ENCODE measurements around the gene FOXP1. TPM values are rescaled to one million over a fixed set of nuclear protein-coding genes. Genes with fewer than 3 reads are reported as not detected.
A peak's percentile ranks its signal among the peaks of the same experiment; 100 is the strongest.

Gene FOXP1
- total RNA-seq, 2 experiments from 2014 or later, result 178 TPM

- Mint-ChIP-seq H3K4me3 (no peak overlapping the region), H3K27ac (no peak overlapping the region), H3K36me3 (peaks cover 10% of the 10 kb centered on the region), H3K9me3 (peaks cover 8% of the 10 kb centered on the region), H3K4me1 (no peaks in the 10 kb centered on the region), H3K27me3 (no peaks in the 10 kb centered on the region)
- ATAC-seq (ENCODE audit: low read depth) (no peak), DNase-seq (no peak)
- POLR2A ChIA-PET, result no interaction called here
Measured at GRCh38 chr3:71601811-71602210, 18.3 kb upstream of the FOXP1 start.

- no peaks in the 10 kb centered on the region for H3K4me1 Mint-ChIP-seq
- H3K36me3 Mint-ChIP-seq, result peaks cover 12% of the 10 kb centered on the region
- H3K27me3 Mint-ChIP-seq, result no peaks in the 10 kb centered on the region
- POLR2A ChIA-PET, result no interaction called here
- DNase-seq (no peak), ATAC-seq (ENCODE audit: low read depth) (no peak)
- H3K27ac Mint-ChIP-seq, result no peak overlapping the region
- peaks cover 5% of the 10 kb centered on the region for H3K9me3 Mint-ChIP-seq
- H3K4me3 Mint-ChIP-seq, result no peak overlapping the region
Measured at GRCh38 chr3:71600646-71601288, 17.2 kb upstream of the FOXP1 start.

DNA sequence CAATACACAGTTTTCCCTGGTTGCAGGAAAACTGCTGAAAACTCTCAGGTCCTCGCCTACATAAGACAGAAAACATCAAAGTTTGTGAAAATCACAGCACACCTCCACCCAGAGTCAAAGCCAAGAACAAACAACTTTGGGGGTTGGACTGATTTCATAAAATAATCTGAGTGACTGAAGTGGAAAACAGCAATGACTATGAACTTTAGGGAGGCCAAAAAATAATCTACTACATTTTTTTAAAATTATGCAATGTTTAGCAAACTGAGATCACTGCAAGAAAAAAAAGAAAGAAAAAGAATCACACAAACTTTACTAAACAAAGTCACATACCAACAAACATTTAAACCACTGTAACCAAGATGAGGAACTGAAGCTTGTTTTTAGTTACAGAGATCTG, 15.9 kb upstream of the FOXP1 start:
- ATAC-seq (ENCODE audit: low read depth) (no peak), DNase-seq (no peak)

GRCh38 chr3:71598292-71598691, 14.8 kb upstream of the FOXP1 start:
- no peak for DNase-seq
- H3K36me3 Mint-ChIP-seq, result peaks cover 19% of the 10 kb centered on the region
- POLR2A ChIA-PET, result no interaction called here
- H3K4me3 Mint-ChIP-seq, result no peak overlapping the region
- no peak for ATAC-seq (ENCODE audit: low read depth)
- peaks cover 5% of the 10 kb centered on the region for H3K9me3 Mint-ChIP-seq
- no peaks in the 10 kb centered on the region for H3K27me3 Mint-ChIP-seq
- H3K27ac Mint-ChIP-seq, result no peak overlapping the region
- no peaks in the 10 kb centered on the region for H3K4me1 Mint-ChIP-seq

More for the DNA sequence above, 15.9 kb upstream of the FOXP1 start:
- no peak overlapping the region for H3K27ac Mint-ChIP-seq
- no peak overlapping the region for H3K4me3 Mint-ChIP-seq
- H3K27me3 Mint-ChIP-seq, result no peaks in the 10 kb centered on the region
- peaks cover 18% of the 10 kb centered on the region for H3K36me3 Mint-ChIP-seq
- POLR2A ChIA-PET, result no interaction called here
- peaks cover 5% of the 10 kb centered on the region for H3K9me3 Mint-ChIP-seq
- H3K4me1 Mint-ChIP-seq, result no peaks in the 10 kb centered on the region

DNA sequence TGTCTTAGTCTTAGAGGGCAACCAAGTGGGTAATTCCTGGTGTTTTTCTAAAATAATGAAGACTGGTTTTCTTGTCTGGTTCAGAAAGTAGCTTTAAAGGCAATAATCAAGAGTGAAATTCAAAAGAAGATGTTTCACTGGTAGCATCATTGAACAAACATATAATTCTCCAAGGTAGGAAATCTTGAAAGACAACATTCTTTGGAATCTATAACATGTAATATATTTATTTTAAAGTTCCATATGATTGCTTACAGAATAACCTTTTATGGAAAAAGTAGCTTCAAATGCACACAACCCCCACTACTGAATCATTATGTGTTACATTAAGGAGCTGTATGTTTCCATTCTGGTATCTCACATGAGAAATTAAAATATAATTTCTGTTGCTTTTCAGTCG, 13.8 kb upstream of the FOXP1 start:
- Mint-ChIP-seq H3K36me3 (peaks cover 19% of the 10 kb centered on the region), H3K27me3 (no peaks in the 10 kb centered on the region)

GRCh38 chr3:71593106-71593505, 9.6 kb upstream of the FOXP1 start:
- Mint-ChIP-seq H3K27ac (no peak overlapping the region), H3K9me3 (peaks cover 3% of the 10 kb centered on the region), H3K36me3 (peaks cover 15% of the 10 kb centered on the region), H3K27me3 (no peaks in the 10 kb centered on the region), H3K4me3 (no peak overlapping the region), H3K4me1 (peaks cover 5% of the 10 kb centered on the region)
- POLR2A ChIA-PET, result no interaction called here
- ATAC-seq (ENCODE audit: low read depth) (no peak), DNase-seq (no peak)

More for the DNA sequence above, 13.8 kb upstream of the FOXP1 start:
- no peaks in the 10 kb centered on the region for H3K4me1 Mint-ChIP-seq
- H3K9me3 Mint-ChIP-seq, result peaks cover 5% of the 10 kb centered on the region
- DNase-seq (no peak), ATAC-seq (ENCODE audit: low read depth) (no peak)
- no peak overlapping the region for H3K27ac Mint-ChIP-seq
- POLR2A ChIA-PET, result no interaction called here
- no peak overlapping the region for H3K4me3 Mint-ChIP-seq

DNA sequence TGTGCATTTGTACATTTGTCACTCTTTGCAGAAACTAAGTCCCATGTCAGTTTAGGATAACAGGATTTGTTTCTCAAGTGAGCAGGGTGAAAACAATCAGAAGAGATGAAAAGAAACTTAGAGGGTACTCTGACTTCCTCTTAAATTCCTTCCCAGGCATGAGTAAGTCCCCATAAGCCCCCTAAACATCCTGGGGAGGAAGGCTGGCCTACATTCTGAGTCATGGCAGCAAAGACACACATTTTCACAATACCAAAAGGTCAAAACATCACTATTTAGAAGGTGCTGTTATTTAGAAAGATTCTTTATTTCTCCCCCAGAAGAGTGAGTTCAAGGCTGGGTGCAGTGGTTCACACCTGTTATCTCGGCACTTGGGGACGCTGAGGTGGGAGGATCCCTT, 7.6 kb upstream of the FOXP1 start:
- Mint-ChIP-seq H3K4me1 (peaks cover 9% of the 10 kb centered on the region), H3K27me3 (no peaks in the 10 kb centered on the region), H3K9me3 (peaks cover 2% of the 10 kb centered on the region), H3K36me3 (peaks cover 13% of the 10 kb centered on the region), H3K4me3 (no peak overlapping the region), H3K27ac (no peak overlapping the region)
- DNase-seq (no peak), ATAC-seq (ENCODE audit: low read depth) (no peak)
- POLR2A ChIA-PET, result no interaction called here

- DNase-seq (no peak), ATAC-seq (ENCODE audit: low read depth) (no peak)
- Mint-ChIP-seq H3K27me3 (no peaks in the 10 kb centered on the region), H3K36me3 (peaks cover 3% of the 10 kb centered on the region), H3K4me1 (peaks cover 19% of the 10 kb centered on the region), H3K9me3 (peaks cover 2% of the 10 kb centered on the region), H3K4me3 (no peak overlapping the region), H3K27ac (no peak overlapping the region)
- POLR2A ChIA-PET, result no interaction called here
Measured at GRCh38 chr3:71589132-71589531, 5.6 kb upstream of the FOXP1 start.

GRCh38 chr3:71587958-71588357, 4.4 kb upstream of the FOXP1 start:
- peaks cover 19% of the 10 kb centered on the region for H3K4me1 Mint-ChIP-seq
- H3K27ac Mint-ChIP-seq, result no peak overlapping the region
- peaks cover 3% of the 10 kb centered on the region for H3K36me3 Mint-ChIP-seq
- POLR2A ChIA-PET, result no interaction called here
- H3K27me3 Mint-ChIP-seq, result no peaks in the 10 kb centered on the region
- ATAC-seq (ENCODE audit: low read depth) (no peak), DNase-seq (no peak)
- H3K9me3 Mint-ChIP-seq, result peaks cover 2% of the 10 kb centered on the region
- no peak overlapping the region for H3K4me3 Mint-ChIP-seq

- ATAC-seq (ENCODE audit: low read depth) (no peak), DNase-seq (no peak)
- POLR2A ChIA-PET, result no interaction called here
- H3K27ac Mint-ChIP-seq, result no peak overlapping the region
- H3K4me3 Mint-ChIP-seq, result no peak overlapping the region
- H3K27me3 Mint-ChIP-seq, result no peaks in the 10 kb centered on the region
- H3K36me3 Mint-ChIP-seq, result peaks cover 3% of the 10 kb centered on the region
- peaks cover 19% of the 10 kb centered on the region for H3K4me1 Mint-ChIP-seq
- H3K9me3 Mint-ChIP-seq, result peaks cover 2% of the 10 kb centered on the region
Measured at GRCh38 chr3:71586810-71587242, 3.3 kb upstream of the FOXP1 start.

DNA sequence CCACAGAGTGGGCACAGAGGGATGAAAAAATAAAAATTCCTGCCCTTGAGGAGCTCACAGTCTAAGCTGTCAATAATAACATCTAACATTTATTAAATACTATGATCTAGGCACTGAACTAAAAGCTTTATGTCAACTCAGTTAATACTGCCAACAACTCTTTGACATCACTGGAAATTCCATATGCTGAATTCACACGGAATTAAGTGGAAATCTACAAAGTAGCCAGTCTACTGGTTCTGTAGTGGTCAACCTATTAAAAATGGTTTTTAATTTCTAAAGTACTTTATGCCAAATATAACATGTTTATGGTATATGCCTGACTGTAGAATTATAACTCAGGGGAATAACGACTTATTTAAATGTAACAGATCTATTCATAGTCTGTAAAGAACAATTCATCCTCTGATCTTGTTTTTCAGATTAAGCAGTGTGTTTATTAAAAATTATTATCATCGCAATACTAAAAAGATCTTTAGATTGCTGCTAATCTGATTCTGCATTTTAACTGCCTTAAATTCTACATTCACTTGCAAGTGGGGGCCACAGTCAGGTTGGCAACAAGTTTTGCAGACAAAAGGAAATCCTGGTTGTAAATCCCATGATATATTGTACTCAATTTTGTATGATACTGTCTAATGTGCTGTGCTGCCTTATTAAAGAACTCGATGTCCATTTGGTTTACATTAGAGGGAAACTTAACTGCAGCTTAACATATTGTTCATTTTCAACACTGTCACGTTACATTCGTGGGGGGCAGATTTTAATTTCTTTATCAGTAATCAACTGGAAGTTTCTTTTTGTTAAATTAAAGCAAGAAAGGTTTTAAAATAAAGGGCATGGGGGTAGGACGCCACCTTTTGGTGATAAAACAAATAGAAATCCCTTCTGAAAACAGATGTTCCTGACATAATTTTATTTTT, 2.6 kb upstream of the FOXP1 start:
- no peak overlapping the region for H3K27ac Mint-ChIP-seq
- POLR2A ChIA-PET, result no interaction called here
- no peaks in the 10 kb centered on the region for H3K27me3 Mint-ChIP-seq
- H3K4me3 Mint-ChIP-seq, result peak overlapping the region; percentile 45
- H3K9me3 Mint-ChIP-seq, result peaks cover 2% of the 10 kb centered on the region
- H3K4me1 Mint-ChIP-seq, result peaks cover 20% of the 10 kb centered on the region
- no peak for ATAC-seq (ENCODE audit: low read depth)
- H3K36me3 Mint-ChIP-seq, result peaks cover 2% of the 10 kb centered on the region
- DNase-seq, result no peak

- no peak for DNase-seq
- POLR2A ChIA-PET, result interaction anchor here (0.9 to 1.0 kb wide), 3 partner anchors 277 to 454 kb away, joined by 3 to 6 read pairs (median 4); no protein-coding TSS in a partner anchor
- Mint-ChIP-seq H3K27ac (peak overlapping the region; percentile 92), H3K36me3 (peaks cover 2% of the 10 kb centered on the region), H3K4me1 (peaks cover 25% of the 10 kb centered on the region), H3K4me3 (peak overlapping the region; percentile 88), H3K9me3 (peaks cover 2% of the 10 kb centered on the region), H3K27me3 (no peaks in the 10 kb centered on the region)
- ATAC-seq (ENCODE audit: low read depth), result no peak
Measured at GRCh38 chr3:71585131-71585530, 1.6 kb upstream of the FOXP1 start.

GRCh38 chr3:71584394-71585011, 975 bp upstream of the FOXP1 start:
- ATAC-seq (ENCODE audit: low read depth) (peak; percentile 23), DNase-seq (peak; percentile 65)
- H3K27ac Mint-ChIP-seq, result peak overlapping the region; percentile 92
- peaks cover 31% of the 10 kb centered on the region for H3K4me1 Mint-ChIP-seq
- no peaks in the 10 kb centered on the region for H3K36me3 Mint-ChIP-seq
- no peaks in the 10 kb centered on the region for H3K9me3 Mint-ChIP-seq
- POLR2A ChIA-PET, result interaction anchor here (0.9 to 2.9 kb wide), 4 partner anchors 168 to 454 kb away, joined by 3 to 12 read pairs (median 5); no protein-coding TSS in a partner anchor
- no peaks in the 10 kb centered on the region for H3K27me3 Mint-ChIP-seq
- H3K4me3 Mint-ChIP-seq, result peak overlapping the region; percentile 88
